ENCODE results near the gene ODC1.
A peak's percentile ranks its signal among the peaks of the same experiment; 100 is the strongest.
"Not testable (repeated sequence)": the region's sequence is repeated elsewhere in the genome, so short reads cannot be mapped to it uniquely, and the experiment has no call there.

The ODC1 gene

DNA sequence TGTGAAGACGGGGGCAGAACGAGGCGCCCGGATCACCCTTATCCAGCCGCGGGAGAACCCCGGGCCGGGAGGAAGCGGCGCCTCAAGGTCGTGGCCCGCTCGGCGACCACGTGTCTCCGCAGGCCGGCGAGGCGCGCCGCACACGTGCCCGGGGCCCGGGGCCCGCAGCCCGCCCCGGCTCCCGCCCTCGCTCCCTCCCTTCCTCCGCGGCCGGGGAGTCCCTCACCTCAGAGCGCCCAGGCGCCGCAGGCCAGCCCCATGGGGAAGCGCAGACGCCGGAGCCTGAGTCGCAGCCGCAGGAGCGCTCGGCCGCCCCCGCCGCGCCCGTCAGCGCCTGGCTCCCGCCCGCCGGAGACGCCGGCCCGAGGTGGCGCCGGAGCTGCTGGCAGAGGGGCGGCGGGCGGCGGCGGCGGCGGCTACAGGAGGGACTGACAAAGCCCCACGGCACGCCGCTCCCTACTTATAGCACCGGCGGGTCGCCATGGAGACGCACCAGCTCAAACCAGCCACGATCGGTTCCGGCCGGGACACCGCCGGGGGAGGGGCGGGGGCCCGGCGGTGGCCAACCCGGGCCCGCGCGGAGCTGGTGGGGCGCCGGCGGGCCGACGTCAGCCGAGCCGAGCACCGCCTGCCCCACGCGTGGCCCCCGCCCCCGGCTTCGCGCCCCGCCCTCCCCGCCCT is at the start of gene ODC1:
ODC1 (minus strand) TSS at position 433 of the 681 bp plus-strand sequence. CDS start 3,295 bp downstream, outside the sequence.
- Histone ChIP-seq H3K9me3 (ENCODE audit: control insufficient read depth, insufficient read depth, low read depth, low read length) (no peaks in the 10 kb centered on the region), H3K27ac (ENCODE audit: low read depth, low read length) (peak within 1 kb of the TSS; percentile 89; the same call in 1 of the 2 replicates), H3K36me3 (ENCODE audit: control insufficient read depth, insufficient read depth, low read length) (peaks cover 20% of the 10 kb centered on the region), H3K4me3 (ENCODE audit: low read depth, low read length) (peak within 1 kb of the TSS; percentile 80), H3K9ac (ENCODE audit: low read length) (peak within 1 kb of the TSS; percentile 87), H3K27me3 (ENCODE audit: control insufficient read depth, insufficient read depth, low read length) (peaks cover 16% of the 10 kb centered on the region), H3K4me1 (ENCODE audit: control insufficient read depth, insufficient read depth, low read length) (peaks cover 23% of the 10 kb centered on the region)

DNA sequence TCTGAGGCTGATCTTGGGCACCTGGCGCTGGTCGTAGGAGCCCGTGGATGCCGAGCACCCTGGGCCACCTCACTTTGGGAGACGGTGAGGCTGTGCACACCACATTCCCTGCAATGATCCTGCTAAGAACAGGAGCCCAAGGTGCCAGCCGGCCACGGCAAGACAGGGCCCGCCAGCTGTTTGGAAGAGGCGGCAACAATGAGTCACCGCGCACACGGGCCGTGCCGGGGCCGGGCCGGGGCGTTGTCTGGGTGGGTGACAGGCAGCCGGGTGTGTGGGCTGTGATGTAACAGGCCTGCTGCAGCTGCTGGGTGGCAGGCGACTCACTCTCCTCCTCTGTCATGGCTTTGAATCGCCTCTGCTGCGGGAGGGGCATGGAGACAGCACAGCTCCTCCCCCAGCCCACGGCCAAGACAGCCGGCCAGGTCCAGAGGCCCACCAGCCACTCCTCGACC is 49.7 kb upstream of the ODC1 start:
- no peak overlapping the region for H3K27ac ChIP-seq (ENCODE audit: low read depth, low read length)
- no peaks in the 10 kb centered on the region for H3K36me3 ChIP-seq (ENCODE audit: control insufficient read depth, insufficient read depth, low read length)
- H3K4me3 ChIP-seq (ENCODE audit: low read depth, low read length): no peak overlapping the region
- H3K9me3 ChIP-seq (ENCODE audit: control insufficient read depth, insufficient read depth, low read depth, low read length): no peaks in the 10 kb centered on the region
- H3K4me1 ChIP-seq (ENCODE audit: control insufficient read depth, insufficient read depth, low read length): peaks cover 7% of the 10 kb centered on the region; the same call in 1 of the 2 replicates
- no peaks in the 10 kb centered on the region for H3K27me3 ChIP-seq (ENCODE audit: control insufficient read depth, insufficient read depth, low read length)
- no peak overlapping the region for H3K9ac ChIP-seq (ENCODE audit: low read length)

DNA sequence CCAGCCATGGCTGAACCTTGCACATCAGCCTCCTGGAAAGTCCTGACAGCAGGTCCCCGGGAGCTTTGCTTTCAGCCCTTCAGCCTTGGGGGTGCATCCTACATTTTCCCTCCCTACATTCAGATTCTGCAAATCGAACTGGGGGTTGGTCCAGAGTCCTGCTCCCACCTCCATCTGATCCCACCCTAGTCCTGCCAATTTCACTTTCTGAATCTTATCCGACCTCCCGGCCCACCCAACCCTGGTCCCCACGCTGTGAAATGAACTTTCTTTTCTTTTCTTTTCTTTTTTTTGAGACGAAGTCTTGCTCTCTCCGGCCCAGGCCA is 47.8 kb upstream of the ODC1 start:
- no peak overlapping the region for H3K27ac ChIP-seq (ENCODE audit: low read depth, low read length)
- no peaks in the 10 kb centered on the region for H3K36me3 ChIP-seq (ENCODE audit: control insufficient read depth, insufficient read depth, low read length)
- no peak overlapping the region for H3K9ac ChIP-seq (ENCODE audit: low read length)
- no peak overlapping the region for H3K4me3 ChIP-seq (ENCODE audit: low read depth, low read length)
- H3K9me3 ChIP-seq (ENCODE audit: control insufficient read depth, insufficient read depth, low read depth, low read length): peaks cover 5% of the 10 kb centered on the region; the same call in 1 of the 2 replicates
- H3K27me3 ChIP-seq (ENCODE audit: control insufficient read depth, insufficient read depth, low read length): no peaks in the 10 kb centered on the region
- H3K4me1 ChIP-seq (ENCODE audit: control insufficient read depth, insufficient read depth, low read length): peaks cover 7% of the 10 kb centered on the region; the same call in 1 of the 2 replicates

DNA sequence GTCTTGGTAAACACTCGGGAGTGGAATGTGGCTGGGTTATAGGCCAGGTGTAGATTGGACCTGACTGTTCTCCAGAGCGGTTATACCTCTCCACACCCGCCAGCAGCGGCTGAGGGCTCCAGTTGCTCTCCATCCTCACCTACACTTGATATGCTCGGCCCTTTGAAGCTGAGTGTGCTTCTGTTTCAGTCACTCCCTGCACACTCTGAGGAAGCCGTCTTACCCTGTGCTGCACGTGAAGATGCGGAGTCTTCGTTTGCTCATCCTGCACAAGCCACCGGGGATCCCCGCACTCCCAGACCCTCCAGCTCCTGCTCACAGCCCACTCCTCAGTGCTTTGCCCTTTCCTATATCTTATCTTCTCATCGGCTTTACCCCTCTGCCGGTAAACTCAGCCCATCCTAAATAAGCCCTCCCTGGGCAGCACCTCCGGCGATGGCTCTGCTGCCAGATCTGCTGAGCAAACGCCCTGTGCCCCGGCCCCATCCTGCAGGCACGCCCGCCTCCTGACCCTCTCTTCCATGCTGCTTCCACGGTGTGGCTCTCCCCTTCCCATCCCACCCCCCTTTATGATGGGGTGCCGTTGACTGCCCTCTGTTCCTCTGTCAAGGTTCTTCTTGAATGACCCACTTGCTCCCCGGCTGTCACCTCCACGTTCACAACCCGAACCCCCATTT is 47.3 kb upstream of the ODC1 start:
- Histone ChIP-seq H3K27me3 (ENCODE audit: control insufficient read depth, insufficient read depth, low read length) (no peaks in the 10 kb centered on the region), H3K27ac (ENCODE audit: low read depth, low read length) (no peak overlapping the region), H3K9me3 (ENCODE audit: control insufficient read depth, insufficient read depth, low read depth, low read length) (peaks cover 5% of the 10 kb centered on the region; the same call in 1 of the 2 replicates), H3K36me3 (ENCODE audit: control insufficient read depth, insufficient read depth, low read length) (no peaks in the 10 kb centered on the region), H3K4me1 (ENCODE audit: control insufficient read depth, insufficient read depth, low read length) (peaks cover 7% of the 10 kb centered on the region; the same call in 1 of the 2 replicates), H3K4me3 (ENCODE audit: low read depth, low read length) (no peak overlapping the region), H3K9ac (ENCODE audit: low read length) (no peak overlapping the region)

DNA sequence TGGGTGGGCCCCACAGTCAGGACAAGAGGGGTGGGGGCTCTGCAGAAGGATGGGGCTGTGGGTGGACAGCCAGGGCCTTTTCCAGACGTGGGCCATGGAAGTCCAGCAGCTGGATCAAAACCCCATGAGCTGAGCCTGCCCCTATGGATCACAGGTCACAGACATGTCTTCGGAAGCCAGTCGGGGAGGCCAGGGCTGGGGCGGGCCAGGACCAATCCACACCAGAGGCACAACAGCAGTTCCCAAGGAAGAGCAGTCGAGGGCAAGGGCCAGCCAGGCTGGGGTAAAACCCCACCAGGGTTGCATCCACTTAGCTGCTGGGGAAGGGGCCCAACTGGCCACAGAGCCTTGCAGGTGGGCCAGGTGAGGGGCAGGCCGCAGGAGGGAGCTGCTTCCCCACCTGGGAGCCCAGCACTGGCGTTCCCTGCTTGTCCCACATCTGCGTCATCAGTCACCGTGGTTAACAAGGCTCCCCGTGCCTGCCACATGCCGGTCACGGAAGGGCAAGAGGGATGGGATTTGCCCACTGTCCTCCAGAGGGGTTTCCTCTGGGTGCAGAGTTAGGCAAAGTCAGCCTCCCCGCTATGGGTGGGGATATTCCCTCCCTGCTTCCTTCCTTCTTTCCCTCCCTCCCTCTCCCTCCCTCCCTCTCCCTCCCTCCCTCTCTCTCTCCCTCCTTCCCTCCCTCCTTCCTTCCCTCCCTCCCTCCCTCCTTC is 46.4 kb upstream of the ODC1 start:
- Histone ChIP-seq H3K4me1 (ENCODE audit: control insufficient read depth, insufficient read depth, low read length) (peaks cover 7% of the 10 kb centered on the region; the same call in 1 of the 2 replicates), H3K9me3 (ENCODE audit: control insufficient read depth, insufficient read depth, low read depth, low read length) (peaks cover 5% of the 10 kb centered on the region; the same call in 1 of the 2 replicates), H3K27me3 (ENCODE audit: control insufficient read depth, insufficient read depth, low read length) (no peaks in the 10 kb centered on the region), H3K4me3 (ENCODE audit: low read depth, low read length) (no peak overlapping the region), H3K27ac (ENCODE audit: low read depth, low read length) (no peak overlapping the region), H3K9ac (ENCODE audit: low read length) (no peak overlapping the region), H3K36me3 (ENCODE audit: control insufficient read depth, insufficient read depth, low read length) (no peaks in the 10 kb centered on the region)

DNA sequence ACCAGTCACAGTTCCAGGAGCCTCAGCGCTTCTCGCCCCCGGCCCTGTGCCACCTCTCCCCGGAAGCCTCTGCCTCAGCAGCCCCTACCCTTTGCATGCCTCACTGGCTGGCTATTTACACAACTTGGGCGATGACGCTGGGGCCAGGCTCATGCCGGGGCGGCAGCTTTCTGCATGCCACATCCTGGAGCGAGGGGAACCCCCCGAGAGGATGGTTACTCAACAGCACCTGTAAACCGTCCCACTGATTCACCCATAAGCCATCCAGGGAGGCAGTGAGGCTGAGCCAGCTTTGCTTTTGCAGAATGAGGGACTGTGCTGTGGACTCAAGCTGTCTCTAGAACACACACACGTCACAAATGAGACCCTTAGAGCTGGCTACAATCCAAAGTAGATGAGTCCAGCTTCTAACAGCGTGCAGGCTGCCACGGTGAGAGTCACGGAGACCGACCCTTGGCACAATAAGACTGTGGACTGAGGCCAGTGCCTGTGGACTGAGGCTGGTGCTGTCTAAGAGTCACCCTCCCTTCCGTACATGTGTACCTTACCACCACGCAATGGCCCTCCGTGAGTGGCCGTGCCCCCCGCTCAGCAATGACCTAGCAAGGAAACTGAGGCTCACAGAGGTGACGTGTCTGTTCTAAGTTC is 45.6 kb upstream of the ODC1 start:
- Histone ChIP-seq H3K27ac (ENCODE audit: low read depth, low read length) (no peak overlapping the region), H3K9ac (ENCODE audit: low read length) (no peak overlapping the region), H3K36me3 (ENCODE audit: control insufficient read depth, insufficient read depth, low read length) (no peaks in the 10 kb centered on the region), H3K27me3 (ENCODE audit: control insufficient read depth, insufficient read depth, low read length) (no peaks in the 10 kb centered on the region), H3K4me1 (ENCODE audit: control insufficient read depth, insufficient read depth, low read length) (peaks cover 7% of the 10 kb centered on the region; the same call in 1 of the 2 replicates), H3K9me3 (ENCODE audit: control insufficient read depth, insufficient read depth, low read depth, low read length) (peaks cover 5% of the 10 kb centered on the region; the same call in 1 of the 2 replicates), H3K4me3 (ENCODE audit: low read depth, low read length) (no peak overlapping the region)

DNA sequence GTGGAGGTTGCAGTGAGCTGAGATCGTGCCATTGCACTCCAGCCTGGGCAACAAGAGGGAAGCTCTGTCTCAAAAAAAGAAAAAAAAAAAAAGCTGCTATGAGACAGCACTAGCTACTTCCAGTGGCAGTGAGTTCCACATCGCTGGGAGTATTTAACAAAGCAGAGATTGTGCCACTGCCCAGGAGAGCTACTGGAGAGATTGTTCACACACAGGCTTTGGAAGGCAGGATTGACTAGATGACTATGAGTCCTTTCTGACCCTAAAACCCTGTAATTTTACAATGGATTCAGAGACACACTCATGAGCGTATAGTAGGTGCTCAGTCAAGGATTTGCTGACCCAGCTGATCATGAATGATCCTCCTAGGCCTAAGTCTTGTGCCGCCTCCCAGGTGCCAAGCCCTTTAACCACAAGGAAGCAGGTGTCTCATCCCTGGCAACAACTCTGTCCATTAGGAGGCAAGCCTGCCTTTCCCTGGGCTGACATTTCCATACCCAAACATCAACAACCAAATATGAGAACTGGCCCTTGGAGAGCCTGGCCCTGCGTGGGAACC is 45.0 kb upstream of the ODC1 start:
- peaks cover 5% of the 10 kb centered on the region; the same call in 1 of the 2 replicates for H3K9me3 ChIP-seq (ENCODE audit: control insufficient read depth, insufficient read depth, low read depth, low read length)
- H3K4me3 ChIP-seq (ENCODE audit: low read depth, low read length): no peak overlapping the region
- H3K27ac ChIP-seq (ENCODE audit: low read depth, low read length): no peak overlapping the region
- no peaks in the 10 kb centered on the region for H3K36me3 ChIP-seq (ENCODE audit: control insufficient read depth, insufficient read depth, low read length)
- H3K9ac ChIP-seq (ENCODE audit: low read length): no peak overlapping the region
- H3K4me1 ChIP-seq (ENCODE audit: control insufficient read depth, insufficient read depth, low read length): peaks cover 5% of the 10 kb centered on the region; the same call in 1 of the 2 replicates
- no peaks in the 10 kb centered on the region for H3K27me3 ChIP-seq (ENCODE audit: control insufficient read depth, insufficient read depth, low read length)

DNA sequence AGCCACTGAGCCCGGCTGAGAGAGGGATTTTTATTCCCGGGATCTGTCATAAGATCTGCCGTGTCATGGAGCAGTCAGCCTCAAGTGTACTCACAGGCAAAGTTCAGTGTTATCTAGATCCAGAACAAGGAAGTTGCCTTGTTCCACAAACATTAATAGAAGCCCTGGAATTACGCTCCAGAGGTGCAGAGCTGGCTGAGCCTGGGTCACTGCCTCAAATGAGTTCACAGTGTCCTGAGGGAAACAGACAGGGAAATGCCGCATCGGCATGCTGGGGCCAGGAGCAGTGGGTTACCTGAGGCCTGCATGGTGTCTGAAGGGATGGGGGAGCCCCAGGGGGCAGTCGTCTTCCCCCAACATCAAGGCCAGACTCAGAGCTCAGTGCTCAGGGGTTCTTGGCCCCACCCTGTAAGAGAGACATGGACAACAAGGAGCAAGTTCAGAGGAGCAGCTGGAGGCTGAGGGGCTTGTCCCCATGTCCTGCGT is 42.7 kb upstream of the ODC1 start:
- peaks cover 5% of the 10 kb centered on the region; the same call in 1 of the 2 replicates for H3K9me3 ChIP-seq (ENCODE audit: control insufficient read depth, insufficient read depth, low read depth, low read length)
- H3K27ac ChIP-seq (ENCODE audit: low read depth, low read length): no peak overlapping the region
- no peaks in the 10 kb centered on the region for H3K27me3 ChIP-seq (ENCODE audit: control insufficient read depth, insufficient read depth, low read length)
- H3K4me1 ChIP-seq (ENCODE audit: control insufficient read depth, insufficient read depth, low read length): no peaks in the 10 kb centered on the region
- H3K4me3 ChIP-seq (ENCODE audit: low read depth, low read length): no peak overlapping the region
- no peak overlapping the region for H3K9ac ChIP-seq (ENCODE audit: low read length)
- no peaks in the 10 kb centered on the region for H3K36me3 ChIP-seq (ENCODE audit: control insufficient read depth, insufficient read depth, low read length)

DNA sequence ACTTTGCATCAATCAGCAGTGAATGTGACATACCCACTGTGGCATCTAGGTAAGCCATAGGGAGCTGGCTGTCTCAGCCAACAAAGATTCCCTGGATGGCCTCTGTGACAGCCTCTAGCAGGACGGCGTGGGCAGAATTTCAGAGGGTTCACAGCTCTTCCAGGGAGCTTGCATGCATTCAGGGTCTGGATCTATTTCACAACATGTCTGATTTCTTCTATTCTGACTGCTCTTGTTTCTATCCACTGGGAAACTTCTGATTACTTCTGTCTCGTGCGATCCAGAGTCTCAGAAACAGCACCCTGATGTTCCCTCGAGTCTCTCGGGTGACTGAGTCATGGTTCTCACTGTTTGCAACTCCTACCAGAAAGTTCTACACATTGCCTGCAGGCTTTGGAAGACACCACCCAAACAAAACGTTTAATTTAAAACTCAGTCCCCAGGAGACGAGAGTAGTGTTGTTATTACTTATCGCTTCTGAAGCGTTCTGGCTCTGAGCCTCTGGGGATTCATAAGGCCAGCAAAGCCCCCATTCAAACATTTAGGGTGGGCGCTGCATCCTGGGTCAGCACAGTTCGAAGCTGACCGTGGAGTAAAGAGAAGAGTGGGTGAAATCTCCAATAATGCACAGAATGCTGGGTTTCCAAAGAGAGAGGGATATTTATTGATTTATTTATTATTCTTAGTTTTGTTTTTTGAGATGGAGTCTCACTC is 41.9 kb upstream of the ODC1 start:
- Histone ChIP-seq H3K36me3 (ENCODE audit: control insufficient read depth, insufficient read depth, low read length) (no peaks in the 10 kb centered on the region), H3K4me1 (ENCODE audit: control insufficient read depth, insufficient read depth, low read length) (no peaks in the 10 kb centered on the region), H3K27ac (ENCODE audit: low read depth, low read length) (no peak overlapping the region), H3K4me3 (ENCODE audit: low read depth, low read length) (no peak overlapping the region), H3K9ac (ENCODE audit: low read length) (no peak overlapping the region), H3K27me3 (ENCODE audit: control insufficient read depth, insufficient read depth, low read length) (no peaks in the 10 kb centered on the region), H3K9me3 (ENCODE audit: control insufficient read depth, insufficient read depth, low read depth, low read length) (peaks cover 5% of the 10 kb centered on the region; the same call in 1 of the 2 replicates)

DNA sequence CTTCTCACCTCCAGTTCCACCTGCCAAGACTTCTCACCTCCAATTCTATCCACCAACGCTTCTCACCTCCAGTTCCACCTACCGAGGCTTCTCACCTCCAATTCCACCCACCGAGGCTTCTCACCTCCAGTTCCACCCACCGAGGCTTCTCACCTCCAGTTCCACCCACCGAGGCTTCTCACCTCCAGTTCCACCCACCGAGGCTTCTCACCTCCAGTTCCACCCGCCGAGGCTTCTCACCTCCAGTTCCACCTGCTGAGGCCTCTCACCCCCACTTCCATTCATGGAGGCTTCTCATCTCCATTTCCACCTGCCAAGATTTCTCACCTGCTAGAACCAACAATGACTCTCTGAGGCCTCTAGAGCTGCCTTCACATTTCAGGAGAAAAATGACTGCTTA is 40.0 kb upstream of the ODC1 start:
- not testable (repeated sequence) for H3K9ac ChIP-seq (ENCODE audit: low read length); H3K4me3 ChIP-seq (ENCODE audit: low read depth, low read length); H3K27me3 ChIP-seq (ENCODE audit: control insufficient read depth, insufficient read depth, low read length); H3K4me1 ChIP-seq (ENCODE audit: control insufficient read depth, insufficient read depth, low read length); H3K27ac ChIP-seq (ENCODE audit: low read depth, low read length); H3K36me3 ChIP-seq (ENCODE audit: control insufficient read depth, insufficient read depth, low read length); H3K9me3 ChIP-seq (ENCODE audit: control insufficient read depth, insufficient read depth, low read depth, low read length)
